MV-4-11 (cell line): ENCODE data around the gene NRN1L.
"Not testable (repeated sequence)": the region's sequence is repeated elsewhere in the genome, so short reads cannot be mapped to it uniquely, and the experiment has no call there.

Experiments
- DNase-seq: peaks from one replicate; lab custom pipeline; 2025; lab: John Stamatoyannopoulos, UW

The NRN1L gene

DNA sequence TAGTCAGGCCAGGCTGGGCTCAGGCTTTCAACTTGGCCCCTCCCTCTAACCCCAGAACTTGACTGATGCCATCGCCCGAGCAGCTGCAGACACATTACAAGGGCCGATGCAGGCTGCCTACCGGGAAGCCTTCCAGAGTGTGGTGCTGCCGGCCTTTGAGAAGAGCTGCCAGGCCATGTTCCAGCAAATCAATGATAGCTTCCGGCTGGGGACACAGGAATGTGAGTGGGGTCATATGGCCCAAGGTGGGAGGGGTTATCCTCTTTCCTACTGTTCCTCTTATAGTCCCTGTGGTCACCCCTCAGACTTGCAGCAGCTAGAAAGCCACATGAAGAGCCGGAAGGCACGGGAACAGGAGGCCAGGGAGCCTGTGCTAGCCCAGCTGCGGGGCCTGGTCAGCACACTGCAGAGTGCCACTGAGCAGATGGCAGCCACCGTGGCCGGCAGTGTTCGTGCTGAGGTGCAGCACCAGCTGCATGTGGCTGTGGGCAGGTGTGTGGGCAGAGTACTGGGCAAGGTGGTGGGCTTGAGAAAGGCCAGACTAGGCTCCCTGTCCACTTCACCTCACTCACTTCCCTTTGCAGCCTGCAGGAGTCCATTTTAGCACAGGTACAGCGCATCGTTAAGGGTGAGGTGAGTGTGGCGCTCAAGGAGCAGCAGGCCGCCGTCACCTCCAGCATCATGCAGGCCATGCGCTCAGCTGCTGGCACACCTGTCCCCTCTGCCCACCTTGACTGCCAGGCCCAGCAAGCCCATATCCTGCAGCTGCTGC, 2.1 kb upstream of the NRN1L start:
- no peak for DNase-seq

DNA sequence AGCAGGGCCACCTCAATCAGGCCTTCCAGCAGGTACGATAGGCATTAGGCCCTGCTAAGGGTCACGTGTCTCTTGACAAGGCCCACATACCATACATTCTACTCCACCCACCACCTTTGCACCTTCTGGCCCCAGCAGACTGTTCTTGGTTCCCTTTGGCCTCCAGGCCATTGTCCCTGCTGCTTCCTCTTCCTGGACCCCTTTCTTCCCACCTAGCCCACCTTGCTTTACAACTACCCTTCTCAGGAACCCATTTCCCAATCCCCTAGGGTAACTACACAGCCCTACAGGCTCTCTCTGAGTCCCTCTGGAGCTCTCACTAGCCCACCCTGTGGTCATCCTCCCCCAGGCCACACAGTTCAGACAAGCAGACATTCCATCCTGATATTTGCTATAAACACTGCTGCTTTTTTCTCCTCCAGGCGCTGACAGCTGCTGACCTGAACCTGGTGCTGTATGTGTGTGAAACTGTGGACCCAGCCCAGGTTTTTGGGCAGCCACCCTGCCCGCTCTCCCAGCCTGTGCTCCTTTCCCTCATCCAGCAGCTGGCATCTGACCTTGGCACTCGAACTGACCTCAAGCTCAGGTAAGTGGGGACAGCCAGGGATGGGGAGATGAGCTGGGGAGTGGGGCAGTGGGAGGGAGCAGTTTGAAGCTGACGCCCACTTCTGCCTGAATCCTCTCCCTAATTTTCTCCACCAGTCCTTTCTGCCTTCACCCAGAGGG, 1.4 kb upstream of the NRN1L start:
- no peak for DNase-seq

DNA sequence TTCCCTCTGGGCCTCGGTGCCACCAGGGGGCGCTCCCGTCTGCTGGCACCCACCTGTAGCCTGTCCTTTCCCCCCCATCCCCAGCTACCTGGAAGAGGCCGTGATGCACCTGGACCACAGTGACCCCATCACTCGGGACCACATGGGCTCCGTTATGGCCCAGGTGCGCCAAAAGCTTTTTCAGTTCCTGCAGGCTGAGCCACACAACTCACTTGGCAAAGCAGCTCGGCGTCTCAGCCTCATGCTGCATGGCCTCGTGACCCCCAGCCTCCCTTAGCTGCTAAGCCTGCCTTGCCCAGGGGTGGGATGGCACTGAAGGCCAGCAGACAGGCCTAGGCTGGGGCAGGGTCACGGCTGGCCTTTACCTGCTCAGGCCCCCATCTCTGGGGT, 818 bp upstream of the NRN1L start:
- peak; percentile 18 for DNase-seq

DNA sequence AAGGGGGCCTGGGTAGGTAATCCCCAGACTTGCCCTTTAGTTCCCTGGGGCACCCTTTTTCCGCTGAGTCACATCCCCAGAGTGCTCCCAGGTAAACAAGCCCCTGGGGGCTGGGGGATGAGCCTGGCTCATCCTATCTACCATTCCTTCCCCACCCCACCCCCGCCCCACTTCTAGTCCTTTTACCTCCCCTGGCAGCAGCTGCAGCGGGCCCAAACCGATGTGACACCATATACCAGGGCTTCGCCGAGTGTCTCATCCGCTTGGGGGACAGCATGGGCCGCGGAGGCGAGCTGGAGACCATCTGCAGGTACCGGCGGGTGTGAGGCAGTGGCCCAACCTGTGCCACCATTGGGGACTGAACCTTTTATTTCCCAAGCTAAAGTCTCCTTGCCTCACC, 860 bp downstream of the NRN1L start:
- DNase-seq = no peak

DNA sequence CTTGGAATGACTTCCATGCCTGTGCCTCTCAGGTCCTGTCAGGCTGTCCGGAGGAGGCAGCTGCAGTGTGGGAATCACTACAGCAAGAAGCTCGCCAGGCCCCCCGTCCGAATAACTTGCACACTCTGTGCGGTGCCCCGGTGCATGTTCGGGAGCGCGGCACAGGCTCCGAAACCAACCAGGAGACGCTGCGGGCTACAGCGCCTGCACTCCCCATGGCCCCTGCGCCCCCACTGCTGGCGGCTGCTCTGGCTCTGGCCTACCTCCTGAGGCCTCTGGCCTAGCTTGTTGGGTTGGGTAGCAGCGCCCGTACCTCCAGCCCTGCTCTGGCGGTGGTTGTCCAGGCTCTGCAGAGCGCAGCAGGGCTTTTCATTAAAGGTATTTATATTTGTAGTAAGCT, 1.3 kb downstream of the NRN1L start:
- DNase-seq = no peak

DNA sequence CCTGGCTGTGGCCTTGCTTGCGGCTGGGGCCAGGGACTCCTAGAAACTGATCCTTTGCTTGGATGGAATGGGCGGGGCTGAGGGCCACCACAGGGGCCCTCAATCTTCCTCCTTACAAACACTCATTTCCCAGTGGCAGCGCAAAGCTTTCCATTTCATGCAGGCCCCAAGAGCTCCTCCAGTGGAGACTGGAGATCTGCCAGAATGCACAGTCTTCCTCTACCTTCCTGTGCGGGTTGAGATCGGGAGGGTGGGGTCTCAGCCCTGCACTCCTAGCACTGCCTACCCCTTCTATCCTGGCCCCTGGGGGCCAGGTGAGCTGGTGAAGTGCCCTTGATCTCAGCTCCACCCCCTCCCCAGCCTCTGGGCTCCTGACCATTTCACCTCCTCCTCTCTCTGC, 1.7 kb downstream of the NRN1L start:
- DNase-seq = no peak

DNA sequence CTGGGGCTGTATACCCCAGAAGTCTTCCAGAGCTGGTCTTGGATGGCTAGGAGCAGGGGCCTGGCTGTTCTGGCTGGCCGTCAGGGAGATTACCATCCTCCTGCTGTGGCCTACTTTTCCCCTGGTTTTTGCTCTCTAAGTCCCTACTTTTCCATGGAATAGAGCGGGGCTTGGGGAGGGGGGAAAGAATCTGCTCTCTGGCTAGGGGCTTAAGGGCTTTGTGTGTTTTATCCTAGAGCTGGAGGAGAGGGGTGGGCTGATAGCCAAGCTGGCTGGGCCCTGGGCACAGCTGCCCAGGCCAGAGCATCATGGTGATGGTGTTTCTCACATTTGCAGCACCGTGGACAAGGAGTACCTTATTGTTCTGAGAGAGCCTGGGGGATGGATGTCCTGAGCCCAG, 3.6 kb downstream of the NRN1L start:
- DNase-seq = no peak

DNA sequence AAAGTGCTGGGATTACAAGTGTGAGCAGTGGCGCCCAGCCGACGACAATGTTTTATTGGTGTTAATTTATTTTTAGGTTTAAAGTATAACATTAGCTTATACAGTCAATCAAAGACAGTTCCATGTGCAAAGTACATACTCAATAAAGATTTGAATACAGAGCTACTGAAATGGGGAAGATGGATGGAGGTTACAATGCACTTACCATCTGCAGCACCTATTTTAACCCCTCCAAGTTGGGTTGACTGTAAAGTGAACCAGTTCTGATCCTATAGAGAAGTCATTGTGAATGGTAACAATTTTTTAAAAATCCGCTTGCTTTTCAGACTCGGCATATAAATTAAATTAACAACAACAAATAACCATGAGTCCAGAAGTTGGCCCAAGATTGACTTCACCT, 7.7 kb downstream of the NRN1L start:
- no peak for DNase-seq

DNA sequence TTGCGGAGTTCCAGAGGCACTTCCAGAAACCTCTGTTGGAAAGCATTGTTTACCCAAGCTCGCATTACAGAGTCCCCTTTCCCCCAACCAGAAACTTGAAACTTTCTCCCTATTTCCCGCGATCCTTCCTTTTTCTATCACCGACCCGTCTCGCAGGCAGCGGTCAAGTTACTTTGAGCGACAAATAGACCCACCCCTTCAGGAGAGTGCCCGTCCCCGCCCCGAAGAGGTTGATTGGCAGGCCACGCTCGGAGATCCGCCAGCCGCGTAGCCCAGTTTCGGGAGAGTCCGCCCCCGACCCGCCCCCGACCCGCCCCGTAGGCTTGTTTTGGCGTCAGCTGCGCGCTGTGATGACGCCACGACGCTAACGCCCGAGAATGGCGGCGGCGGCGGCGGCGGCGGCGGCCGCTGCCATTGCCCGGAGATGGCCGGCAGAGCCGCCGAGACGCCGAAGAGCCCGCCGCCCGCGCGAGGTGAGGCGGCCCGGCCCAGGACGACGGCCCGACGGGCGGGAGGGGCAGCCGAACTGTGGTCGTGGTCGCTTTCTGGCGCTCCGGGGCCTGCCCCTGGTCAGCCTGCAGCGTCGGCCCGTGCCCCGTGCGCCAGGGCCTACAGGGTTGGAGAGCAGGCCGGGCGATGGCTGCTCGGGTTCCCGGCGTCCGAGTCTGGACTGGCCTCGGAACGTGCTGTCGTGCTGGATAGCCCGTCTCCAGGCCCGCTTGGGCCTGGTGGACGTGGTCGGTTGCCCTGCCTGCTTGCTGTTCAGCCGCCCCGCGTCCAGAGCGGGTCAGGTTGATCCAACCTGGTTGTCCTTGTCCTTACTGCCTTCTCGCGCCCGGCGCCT, 8.4 kb downstream of the NRN1L start, which contains the start of gene PSKH1:
Gene PSKH1 (plus strand): TSS at position 356 of the 844 bp plus-strand sequence. CDS start 15,496 bp downstream, outside the sequence.
- DNase-seq = peak; percentile 94

DNA sequence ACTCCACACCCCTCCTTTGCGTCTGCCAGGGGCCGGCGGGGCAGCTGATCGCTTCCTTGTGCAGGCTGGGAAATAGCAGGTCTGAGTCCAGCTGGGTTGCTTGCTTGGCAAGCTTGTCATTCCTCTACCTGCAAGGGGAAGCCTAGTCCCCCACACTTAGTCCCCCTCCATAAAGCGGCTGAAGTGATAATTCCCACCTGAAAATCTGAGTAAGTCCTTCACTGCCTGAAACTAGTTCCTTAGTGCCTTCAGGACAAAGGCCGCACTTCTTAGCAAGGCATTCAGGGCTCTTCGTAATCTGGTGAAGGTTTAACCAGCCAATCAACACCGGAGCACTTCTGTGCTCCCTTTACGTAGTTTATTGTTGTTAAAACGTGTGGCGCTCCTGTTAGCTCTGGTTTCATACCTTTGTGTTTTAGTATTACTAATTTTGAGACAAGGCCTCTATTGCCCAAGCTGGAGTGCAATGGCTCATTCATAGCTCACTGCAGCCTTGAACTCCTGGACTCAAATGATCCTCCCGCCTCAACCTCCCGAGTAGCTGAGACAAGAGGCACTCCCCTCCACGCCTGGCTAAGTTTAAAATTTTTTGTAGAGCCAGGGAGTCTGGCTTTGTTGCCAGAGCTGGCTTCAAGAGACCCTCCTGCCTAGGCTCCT, 9.2 kb downstream of the NRN1L start:
- DNase-seq = no peak

DNA sequence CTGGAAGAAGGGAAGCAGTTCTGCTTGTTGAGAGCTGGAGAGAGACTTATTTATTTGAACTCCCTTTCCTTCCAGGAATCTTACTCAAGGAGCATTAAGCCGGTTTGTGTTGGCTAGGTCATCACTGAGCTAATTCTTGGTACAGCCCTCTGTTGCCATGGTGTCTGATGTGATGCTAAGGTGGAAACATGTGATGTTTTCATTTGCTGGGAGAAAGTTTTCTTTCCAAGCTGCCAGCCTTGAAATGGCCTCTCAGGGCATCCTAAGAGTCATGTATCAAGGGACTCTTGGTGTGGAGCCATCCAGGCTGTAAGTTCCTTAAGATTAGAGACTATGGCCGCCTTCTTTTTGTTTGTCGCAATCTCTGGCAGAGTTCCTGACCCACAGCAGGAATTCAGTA, 12.5 kb downstream of the NRN1L start:
- no peak for DNase-seq

DNA sequence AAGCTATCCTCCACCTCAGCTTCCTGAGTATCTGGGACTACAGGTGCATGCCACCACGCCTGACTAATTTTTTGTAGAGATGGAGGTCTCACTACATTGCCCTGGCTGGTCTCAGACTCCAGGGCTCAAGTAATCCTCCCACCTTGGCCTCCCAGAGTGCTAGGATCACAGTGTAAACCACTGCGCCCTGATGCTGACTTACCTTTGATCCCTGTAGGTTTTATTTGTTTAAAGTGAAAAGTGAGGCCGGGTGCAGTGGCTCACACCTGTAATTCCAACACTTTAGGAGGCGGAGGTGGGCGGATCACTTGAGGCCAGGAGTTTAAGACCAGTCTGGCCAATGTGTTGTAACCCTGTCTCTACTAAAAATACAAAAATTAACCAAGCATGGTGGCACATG, 17.0 kb downstream of the NRN1L start:
- no peak for DNase-seq

DNA sequence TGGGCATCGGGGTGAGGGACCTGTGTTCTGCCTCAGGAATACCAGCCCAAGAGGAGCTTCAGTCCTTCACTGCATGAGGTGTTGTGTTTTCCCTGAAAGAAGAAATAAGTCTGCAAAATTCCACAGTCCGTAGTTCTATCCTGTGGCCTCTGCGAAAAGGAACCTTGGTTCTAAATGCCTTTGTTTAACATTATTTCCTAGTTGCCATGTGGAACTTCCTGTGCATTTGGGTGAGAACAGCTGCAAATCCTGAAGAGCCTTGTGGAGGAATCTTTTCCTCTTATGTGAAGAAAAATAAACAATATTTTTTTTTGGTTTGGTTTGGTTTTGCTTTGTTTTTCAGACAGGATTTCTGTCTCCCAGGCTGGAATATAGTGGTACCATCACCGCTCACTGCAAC, 18.1 kb downstream of the NRN1L start:
- no peak for DNase-seq

DNA sequence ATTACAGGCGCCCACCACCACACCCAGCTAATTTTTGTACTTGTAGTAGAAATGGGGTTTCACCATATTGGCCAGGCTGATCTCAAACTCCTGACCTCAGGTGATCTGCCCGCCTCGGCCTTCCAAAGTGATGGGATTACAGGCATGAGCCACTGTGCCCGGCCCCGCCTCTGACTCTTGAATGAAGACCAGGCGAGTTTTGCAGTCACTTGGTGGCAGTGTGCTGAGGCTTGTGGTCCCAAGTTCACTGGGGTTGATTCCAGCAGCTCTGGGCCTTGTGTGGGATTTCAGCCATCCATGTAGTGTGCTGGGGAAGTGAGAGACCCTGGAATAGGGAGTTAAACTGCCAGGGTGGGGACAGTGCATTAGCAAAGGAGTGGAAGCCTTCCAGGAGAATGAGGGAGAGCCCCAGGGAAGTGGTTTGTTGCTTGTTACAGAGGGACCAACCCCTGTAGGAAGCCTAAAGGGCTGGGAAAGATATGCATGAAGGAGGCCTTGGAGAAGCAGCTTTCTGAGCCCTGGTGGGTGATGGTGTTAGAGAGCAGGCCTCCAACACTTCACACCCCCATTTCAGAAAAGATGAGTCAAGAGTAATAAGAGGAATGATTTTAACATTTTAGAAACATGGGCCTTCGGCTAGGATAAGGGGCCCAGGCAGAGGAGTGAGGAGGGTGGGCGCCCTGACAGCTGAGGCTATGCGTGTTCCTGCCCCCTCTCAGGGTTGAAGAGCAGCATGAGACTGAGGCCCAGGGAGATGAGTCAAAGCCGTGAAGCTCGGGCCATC, 22.9 kb downstream of the NRN1L start:
- DNase-seq = no peak

DNA sequence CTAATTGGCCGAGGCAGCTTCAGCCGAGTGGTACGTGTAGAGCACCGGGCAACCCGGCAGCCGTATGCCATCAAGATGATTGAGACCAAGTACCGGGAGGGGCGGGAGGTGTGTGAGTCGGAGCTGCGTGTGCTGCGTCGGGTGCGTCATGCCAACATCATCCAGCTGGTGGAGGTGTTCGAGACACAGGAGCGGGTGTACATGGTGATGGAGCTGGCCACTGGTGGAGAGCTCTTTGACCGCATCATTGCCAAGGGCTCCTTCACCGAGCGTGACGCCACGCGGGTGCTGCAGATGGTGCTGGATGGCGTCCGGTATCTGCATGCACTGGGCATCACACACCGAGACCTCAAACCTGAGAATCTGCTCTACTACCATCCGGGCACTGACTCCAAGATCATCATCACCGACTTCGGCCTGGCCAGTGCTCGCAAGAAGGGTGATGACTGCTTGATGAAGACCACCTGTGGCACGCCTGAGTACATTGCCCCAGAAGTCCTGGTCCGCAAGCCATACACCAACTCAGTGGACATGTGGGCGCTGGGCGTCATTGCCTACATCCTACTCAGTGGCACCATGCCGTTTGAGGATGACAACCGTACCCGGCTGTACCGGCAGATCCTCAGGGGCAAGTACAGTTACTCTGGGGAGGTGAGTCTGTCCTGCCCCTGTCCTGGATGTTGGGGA, 24.5 kb downstream of the NRN1L start:
- no peak for DNase-seq

DNA sequence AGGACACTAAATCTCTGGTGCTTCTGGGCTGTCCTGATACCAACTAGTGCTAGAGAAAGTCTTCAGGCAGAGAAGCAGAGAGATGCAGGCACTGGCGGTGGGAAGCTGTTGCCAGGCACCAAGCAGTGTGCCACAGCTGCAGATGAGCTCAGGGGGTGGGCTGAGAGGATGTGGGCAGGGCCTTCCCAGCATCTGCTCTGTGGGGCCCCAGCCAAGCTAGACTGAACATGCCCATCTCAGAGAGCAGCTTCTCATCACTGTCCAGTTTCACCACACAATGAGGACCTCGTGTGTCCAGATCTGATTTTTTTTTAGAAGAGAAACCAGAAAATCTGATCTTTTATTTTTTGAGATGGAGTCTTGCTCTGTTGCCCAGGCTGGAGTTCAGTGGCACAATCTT, 25.5 kb downstream of the NRN1L start:
- no peak for DNase-seq

DNA sequence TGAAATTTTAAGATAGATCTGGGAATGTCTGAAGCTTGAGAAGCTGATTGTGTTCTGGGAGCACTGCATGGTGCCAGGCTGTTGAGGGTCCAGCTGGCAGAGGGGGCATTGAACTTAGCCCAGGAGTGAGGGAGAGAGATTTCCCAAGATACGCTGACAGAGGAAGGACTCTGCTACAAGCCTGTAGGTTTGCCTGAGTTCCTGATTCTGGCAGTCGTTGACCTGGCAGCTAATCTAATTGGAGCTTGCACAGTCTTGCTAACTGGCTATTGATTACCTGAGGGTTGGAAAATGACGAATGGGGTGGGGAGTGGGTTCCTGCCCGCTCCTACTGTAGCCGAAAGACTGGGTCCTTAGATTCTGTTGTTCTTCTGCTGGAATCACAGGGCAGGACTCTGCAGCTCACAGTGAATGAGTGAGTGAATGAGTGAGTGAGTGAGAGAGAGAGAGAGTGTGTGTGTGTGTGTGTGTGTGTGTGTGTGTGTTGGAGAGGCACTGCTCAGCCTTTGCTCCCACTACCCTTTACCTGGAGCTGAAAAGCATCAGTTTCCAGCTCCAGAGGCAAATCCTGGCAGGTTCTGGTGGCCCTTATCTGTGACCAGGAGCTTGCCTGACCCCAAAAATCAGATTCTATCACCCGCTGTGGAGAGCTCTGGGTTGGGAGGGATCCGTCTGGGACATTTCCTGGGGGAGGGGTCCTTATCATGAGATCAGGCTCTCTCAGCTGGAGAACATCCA, 30.2 kb downstream of the NRN1L start:
- no peak for DNase-seq

DNA sequence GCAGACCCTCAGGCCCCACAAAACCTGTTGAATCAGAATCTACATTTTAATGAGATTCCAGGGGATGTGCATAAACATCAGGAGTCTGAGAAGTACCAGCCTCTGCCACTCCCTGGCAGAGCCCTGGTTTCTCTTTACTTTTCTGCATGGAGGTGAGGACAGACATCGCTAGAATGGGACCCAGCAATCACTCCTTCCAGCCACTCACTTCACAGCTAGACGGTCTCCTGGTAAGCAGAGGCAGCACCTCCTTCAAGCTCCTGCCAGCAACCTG, 30.7 kb downstream of the NRN1L start:
- not testable (repeated sequence) for DNase-seq

DNA sequence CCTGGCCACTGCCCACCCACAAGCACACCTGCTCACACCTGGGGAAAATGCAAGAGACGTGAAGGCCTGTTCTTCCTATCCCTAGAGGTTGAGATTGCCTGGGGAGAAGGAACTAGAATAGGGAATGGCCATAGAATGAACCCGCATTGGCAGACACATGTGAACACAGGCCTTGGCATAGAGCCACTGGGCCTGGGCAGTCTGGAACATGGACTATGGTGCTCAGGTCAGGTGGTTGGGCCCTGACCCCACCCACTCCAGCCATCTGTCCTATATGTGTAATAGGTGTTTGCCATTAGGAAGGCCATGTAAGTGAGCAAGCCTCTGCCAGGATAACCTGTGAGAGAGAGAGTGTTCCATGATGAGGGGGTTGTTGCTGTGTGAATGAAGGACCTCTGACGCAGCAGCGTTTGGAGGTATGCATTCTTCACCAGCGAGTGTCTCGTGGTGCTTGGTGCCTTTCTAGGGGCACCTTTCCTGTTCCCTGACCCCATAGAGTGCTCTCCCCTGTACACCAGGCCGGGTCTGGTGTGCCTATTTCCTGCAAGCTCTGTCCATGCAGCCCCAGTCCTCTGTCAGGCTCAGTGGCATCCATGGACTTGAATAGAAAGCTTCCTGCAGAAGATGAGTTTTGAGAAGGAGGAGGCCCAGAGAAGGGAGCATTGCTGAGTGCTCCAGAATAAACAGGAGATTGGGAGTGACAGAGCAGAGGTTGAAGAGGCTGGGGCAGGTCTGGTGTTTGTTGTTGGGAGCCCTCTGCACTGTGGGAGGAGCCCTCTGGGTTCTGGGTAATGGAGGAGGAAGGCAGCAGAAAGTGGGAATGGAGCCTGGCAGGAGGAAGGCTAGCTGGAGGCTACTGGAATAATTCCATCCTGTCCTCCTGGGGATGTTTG, 31.4 kb downstream of the NRN1L start:
- DNase-seq = no peak
